D341Med (cell line): ENCODE results near the gene SMAD3.

Source experiments
- DNase-seq: peaks from one replicate; pipeline ENCODE4 v3.0.0; 2012; ENCODE audit warnings: low spot score

The SMAD3 gene

GRCh38 chr15:67196672-67197363 is 131.4 kb downstream of the SMAD3 start:
- no peak for DNase-seq

GRCh38 chr15:67197364-67197695 is 131.9 kb downstream of the SMAD3 start:
- no peak for DNase-seq

- no peak for DNase-seq
Observed at GRCh38 chr15:67198157-67198754, 132.9 kb downstream of the SMAD3 start.

GRCh38 chr15:67199391-67199790 is 134.0 kb downstream of the SMAD3 start:
- no peak for DNase-seq

GRCh38 chr15:67199881-67200763 is 134.7 kb downstream of the SMAD3 start:
- DNase-seq, result no peak

GRCh38 chr15:67201136-67201535 is 135.7 kb downstream of the SMAD3 start:
- no peak for DNase-seq

GRCh38 chr15:67202091-67202490 is 136.7 kb downstream of the SMAD3 start:
- no peak for DNase-seq

- DNase-seq, result no peak
Observed at GRCh38 chr15:67202991-67203390, 137.6 kb downstream of the SMAD3 start.

- no peak for DNase-seq
Observed at GRCh38 chr15:67207555-67208207, 142.3 kb downstream of the SMAD3 start.

GRCh38 chr15:67208396-67208795 is 143.0 kb downstream of the SMAD3 start:
- no peak for DNase-seq

GRCh38 chr15:67210555-67211168 is 145.3 kb downstream of the SMAD3 start:
- no peak for DNase-seq

GRCh38 chr15:67212684-67213367 is 147.4 kb downstream of the SMAD3 start:
- DNase-seq, result no peak

- DNase-seq, result no peak
Observed at GRCh38 chr15:67215102-67215501, 149.7 kb downstream of the SMAD3 start.

GRCh38 chr15:67216859-67217258 is 151.5 kb downstream of the SMAD3 start:
- no peak for DNase-seq

- DNase-seq, result no peak
Observed at GRCh38 chr15:67218428-67218827, 153.0 kb downstream of the SMAD3 start.

GRCh38 chr15:67219288-67219687 is 153.9 kb downstream of the SMAD3 start:
- no peak for DNase-seq

- DNase-seq, result no peak
Observed at GRCh38 chr15:67224889-67225288, 159.5 kb downstream of the SMAD3 start.

GRCh38 chr15:67225336-67225735 is 159.9 kb downstream of the SMAD3 start:
- no peak for DNase-seq

GRCh38 chr15:67227431-67227830 is 162.0 kb downstream of the SMAD3 start:
- DNase-seq, result no peak

GRCh38 chr15:67227846-67228245 is 162.4 kb downstream of the SMAD3 start:
- no peak for DNase-seq

GRCh38 chr15:67228286-67228685 is 162.9 kb downstream of the SMAD3 start:
- no peak for DNase-seq

- no peak for DNase-seq
Observed at GRCh38 chr15:67230504-67230903, 165.1 kb downstream of the SMAD3 start.
